ENCODE measurements around the gene ABCB11.

ABCB11 gene

DNA sequence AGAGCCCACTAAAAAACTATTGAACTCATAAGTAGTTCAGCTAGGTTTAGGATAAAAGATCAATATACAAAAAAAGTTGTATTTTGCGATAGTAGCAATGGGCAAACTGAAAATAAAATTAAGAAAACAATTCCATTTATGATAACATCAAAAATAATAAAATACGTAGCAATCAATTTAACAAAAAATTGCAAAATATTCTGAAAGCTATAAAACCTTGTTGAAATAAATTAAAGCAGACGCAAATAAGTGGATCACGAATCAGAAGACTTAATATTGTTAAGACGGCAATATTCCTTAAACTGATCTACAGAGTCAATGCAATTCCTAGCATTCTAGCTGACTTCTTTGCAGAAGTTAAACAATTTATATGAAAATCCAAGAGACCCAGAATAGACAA is 24.5 kb downstream of the ABCB11 start:
- no peak for DNase-seq

DNA sequence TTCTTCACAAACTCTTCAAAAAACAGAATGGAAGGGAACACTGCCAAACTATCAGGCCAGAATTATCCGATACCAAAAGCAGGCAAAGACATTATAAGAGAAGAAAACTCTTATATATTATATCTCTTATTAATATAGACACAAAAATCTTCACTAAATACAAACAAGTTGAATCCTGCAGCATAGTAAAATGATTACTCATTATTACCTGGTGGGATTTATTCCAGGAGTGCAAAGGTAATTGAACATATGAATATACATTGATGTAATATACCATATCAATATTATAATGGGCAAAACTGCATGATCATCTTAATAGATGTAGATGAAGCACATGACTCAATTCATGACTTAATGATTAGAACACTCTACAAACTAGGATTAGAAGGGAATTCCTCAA is 25.1 kb downstream of the ABCB11 start:
- no peak for DNase-seq

DNA sequence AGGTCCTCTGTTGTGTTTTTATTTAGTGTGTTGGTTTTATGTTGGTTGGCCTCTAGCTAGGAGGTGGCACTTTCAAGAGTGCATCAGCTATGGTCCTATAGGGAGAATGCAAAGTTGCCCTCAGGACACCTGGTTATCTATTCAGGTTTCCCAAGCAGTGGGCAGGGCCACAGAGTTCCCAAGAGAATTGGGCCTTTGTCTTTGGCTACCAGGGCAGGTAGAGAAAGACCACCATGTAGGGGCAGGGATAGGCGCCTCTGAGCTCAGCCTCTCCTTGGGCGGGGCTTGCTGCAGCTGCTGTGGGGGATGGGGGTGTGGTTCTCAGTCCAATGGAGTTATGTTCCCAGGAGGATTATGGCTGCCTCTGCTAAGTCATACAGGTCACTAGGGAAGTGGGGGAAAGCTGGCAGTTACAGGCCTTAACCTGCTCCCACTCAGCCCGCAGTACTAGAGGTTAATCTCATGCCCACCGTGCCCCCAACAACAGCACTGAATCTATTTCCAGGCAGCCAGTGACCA is 26.0 kb downstream of the ABCB11 start:
- no peak for DNase-seq

DNA sequence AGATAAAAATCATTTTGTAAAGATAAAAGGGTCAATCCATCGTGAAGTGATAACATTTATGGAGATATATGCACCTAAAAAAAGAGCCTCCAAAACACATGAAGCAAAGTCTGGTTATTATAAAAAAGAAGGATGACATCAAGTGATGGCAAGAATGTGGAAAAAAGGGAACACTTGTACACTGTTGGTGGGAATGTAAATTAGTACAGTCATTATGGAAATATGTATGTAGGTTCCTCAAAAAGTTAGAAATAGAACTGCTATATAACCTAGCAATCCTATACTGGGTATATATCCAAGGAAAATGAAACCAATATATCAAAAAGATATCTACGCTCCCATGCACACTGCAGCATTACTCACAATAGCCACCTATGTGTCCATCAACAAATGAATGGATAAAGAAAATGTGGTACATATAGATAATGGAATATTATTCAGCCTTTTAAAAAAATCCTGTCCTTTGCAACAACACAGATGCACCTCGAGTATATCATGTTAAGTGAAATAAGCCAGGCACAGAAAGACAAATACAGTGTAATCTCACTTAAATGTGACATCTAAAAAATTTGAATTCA is 28.9 kb downstream of the ABCB11 start:
- DNase-seq, result peak; percentile 21

DNA sequence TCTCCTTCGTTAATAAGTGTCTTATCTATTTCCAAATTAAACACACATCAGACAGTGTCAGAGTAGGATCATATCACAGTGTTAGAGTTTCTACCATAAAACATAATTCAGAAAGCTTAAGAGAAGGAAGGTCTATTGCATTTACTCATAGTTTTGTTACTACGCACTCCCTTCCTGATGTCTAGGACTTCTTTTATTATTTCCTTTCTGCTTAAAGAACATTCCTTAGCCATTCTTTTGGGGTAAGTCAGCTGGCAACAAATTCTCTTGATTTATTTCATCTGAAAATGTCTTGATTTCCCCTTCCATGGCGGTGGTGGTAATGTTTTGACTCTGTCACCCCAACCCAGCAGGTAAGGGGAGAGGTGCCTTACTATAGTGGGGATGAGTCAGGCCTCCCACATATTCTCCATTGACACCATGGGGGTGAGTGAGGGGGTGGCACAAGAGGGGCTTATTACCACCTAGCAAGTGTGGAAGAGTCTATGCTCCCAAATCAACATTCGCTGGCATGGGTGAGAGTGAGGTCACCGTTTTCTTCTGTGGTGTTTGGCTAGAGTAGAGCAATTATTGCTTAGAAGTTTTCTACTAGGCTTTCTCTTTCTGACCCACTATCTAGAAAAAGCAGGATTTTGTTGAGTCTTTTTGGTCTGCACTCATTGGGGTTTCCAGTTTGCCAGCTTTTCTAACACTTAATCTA is 29.9 kb downstream of the ABCB11 start:
- no peak for DNase-seq

DNA sequence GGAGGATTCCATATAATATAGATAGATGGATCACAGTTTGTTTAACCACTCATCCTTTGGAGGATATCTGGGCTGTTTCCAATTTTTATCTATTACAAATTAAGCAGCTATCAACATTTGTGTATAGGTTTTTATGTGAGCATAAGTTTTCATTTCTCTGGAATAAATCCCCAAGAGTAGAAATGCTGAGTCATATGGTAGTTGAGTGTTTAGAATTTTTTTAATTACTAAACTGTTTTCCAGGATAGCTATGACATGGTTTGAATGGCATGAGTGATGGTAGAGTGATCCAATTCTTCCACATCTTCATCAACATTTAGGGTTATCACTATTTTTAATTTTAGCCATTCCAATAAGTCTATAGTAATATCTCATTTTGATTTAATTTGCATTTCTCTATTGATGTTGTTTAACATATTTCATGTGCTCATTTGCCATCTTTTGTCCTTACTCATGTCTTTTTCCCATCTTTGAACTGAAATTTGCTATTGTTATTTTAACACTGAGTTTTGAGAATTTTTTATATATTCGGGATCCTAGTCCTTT is 31.4 kb downstream of the ABCB11 start:
- no peak for DNase-seq

DNA sequence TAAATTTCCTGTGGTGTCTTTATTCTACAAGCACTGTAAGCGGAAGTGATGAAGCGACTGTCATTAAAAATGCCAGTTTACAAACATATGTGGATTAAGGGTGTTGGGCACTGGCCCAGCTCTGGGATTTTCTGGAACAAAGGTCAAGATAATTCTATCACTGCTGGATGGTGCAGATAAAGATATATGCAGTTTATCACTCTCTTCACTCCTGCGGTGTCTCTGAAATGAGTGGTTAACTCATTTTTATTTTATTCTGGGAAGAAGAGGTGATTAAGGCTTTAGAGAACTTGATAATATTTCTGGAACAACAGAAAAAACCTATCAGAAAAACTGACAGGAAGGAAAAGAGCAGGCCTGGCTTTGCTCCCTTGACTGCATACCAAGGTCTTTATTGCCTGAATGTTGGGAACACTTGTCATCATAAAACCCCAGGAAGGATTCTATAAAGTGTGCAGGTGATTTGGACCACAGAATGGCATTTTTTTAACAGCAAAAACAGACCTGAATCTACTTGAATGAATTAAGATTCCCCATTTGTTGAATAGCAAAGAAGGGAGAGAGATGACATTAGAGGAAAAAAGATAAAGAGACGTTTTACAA is 32.4 kb downstream of the ABCB11 start:
- no peak for DNase-seq

DNA sequence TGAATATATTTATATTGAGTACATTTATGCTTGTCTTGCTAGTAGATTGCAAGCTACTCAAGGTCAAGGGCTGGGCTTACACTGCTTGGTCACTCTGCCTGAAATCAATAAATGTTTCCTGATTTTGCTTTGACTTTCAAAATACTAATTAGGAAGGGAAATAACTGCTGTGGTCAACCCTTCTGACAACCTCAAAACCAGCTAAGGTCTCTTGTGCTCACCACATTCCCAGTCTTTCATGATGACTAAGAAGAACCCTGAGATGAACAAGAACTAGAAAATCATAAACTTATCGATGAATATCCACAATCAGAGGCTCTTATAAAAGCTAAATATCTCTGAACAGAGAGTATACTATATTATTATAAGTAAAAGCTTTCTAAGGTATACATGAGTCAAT is 33.3 kb downstream of the ABCB11 start:
- peak; percentile 76 for DNase-seq

DNA sequence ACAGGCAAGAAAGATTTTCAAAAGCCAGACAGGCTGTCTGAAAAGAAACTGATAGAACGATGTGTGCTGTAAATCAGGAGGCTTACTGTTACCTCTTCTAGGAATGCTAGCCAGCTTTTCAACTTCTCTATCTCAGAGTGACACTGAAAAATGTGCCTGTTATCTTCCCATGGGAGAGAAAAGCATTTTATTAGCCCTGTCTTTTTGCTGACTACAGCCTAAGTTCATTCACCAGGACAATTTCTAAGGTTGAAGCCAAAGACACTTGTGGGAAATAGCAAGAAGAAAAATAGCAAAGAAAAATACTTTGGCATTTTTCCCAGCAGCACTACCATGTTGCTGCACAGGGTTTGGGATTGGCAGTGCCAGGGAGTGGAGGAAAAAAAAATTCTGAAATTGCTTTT is 34.0 kb downstream of the ABCB11 start:
- DNase-seq, result no peak

DNA sequence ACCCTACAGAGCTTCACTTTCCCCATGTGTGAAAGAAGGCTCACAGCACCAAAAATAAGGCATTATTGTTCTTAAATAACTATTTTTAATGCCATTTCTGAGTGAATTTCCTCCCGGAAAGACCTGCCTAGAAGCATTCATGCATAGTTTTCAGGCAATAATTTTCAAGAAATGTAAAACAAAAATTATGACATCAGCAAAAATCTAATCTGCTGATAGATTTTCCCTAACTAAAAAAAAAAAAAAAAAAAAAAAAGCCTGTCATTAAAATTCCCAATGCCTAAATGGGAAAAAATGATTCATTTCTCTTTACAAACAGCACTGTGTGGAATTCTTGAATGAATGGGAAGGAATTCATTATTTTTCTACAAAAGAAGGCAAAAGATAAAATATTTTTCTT is 35.4 kb downstream of the ABCB11 start:
- no peak for DNase-seq

DNA sequence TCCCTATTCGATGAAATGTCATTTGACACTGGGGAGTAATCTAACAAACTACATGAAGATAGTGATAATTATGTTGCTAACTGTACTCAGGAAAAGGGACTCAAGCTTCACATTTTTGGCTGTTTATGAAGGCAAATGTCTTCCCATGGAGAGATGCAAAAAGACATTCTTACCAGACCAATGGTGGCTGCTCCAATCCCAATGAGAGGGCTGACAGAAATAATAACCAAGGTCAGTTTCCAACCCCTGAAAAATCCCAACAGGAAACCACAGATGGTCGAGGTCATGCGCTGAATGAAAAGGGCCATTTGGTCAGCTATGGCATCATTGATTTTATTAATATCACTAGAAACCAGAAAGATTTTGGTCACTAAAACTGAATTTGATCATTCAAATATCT is 37.6 kb downstream of the ABCB11 start:
- no peak for DNase-seq

DNA sequence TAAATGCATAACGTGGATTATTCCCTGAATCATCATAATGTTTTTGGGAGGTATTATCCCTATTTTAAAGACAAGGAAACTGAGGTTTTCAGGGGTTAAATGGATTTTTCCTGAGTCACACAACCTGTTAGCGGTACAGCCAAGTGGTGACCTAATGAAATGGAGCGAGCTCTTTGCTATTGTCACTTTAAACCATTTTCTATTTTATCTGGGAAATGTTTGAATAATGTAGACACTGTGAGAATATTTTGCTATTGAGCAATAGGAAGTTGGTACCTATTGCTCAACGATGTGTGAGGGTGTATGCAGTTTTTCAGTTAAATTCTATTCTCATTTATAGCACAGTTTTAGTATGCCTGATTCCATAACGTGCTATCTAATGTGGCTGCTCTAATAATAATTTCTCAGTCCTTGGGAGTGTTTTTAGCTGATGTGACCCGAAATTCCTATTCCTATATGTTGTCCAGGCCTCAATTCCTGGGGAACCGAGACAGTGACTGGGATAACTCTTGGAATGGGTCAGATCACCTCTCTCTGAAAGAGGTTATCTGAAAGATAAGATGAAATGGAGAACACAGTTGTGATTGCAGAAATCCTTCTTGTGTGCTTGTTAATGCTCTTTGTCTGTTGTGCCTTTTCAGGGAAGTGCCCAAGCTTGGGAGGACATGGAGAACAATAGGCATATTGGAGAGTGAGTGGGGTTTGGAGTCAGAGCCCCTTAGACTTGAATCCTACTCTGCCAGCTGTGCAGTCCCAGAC is 38.4 kb downstream of the ABCB11 start:
- peak; percentile 48 for DNase-seq

DNA sequence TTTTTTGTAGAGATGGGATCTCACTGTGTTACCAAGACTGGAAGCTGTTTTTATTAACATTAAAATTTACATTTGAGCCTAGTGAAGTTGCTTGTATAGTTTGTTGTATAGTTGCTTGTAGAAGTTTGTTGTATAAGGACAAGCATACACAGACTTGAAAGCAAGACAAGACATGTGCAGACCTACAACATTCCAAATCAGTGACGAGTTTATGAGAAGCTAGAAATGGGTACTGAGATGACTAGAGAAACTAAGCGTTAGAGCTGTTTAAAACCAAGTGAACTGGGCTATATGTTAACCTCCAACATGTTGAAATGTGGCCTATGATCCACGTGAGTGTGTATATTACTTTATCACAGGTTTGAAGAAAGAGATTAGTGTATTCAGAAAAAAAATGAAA is 39.1 kb downstream of the ABCB11 start:
- DNase-seq, result no peak

DNA sequence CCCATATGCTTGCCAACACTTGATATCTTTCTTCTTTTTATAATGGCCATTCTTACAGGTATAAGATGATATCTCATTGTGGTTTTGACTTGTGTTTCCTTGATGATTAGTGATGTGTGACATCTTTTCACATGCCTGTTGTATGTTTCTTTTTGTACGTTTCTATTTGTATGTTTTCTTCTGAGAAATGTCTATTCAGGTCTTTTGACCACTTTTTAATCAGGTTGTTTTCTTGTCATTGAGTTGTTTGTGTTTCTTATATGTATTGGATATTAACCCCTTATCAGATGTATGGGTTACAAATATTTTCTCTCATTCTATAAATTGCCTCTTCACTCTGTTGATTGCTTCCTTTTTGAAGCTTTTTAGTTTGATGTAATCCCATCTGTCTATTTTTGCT is 42.4 kb downstream of the ABCB11 start:
- no peak for DNase-seq

DNA sequence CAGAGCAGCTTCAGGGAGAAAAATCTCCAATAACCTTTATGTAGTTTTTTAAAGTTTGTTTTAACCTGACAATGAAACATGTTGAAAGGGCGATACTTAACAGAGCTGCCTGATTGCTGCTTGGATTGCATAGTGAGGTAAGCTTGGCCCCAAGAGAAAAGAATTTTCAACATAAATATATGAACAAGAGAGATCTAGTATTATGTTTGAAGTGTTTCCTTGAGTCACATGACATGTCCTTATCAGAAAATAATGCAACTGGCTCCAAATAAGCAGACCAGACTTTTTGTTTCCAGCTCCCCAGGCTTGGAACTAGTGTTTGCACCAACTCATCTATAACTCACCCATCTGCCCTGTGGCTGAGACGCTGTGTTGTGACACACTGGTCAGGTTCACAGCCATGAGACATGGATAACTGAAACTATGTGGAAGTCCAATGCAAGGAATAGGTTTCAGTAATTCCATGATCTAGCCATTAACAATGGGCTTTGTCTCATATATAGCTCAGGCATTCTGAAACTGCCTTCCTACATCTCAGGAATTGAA is 44.7 kb downstream of the ABCB11 start:
- DNase-seq, result no peak

DNA sequence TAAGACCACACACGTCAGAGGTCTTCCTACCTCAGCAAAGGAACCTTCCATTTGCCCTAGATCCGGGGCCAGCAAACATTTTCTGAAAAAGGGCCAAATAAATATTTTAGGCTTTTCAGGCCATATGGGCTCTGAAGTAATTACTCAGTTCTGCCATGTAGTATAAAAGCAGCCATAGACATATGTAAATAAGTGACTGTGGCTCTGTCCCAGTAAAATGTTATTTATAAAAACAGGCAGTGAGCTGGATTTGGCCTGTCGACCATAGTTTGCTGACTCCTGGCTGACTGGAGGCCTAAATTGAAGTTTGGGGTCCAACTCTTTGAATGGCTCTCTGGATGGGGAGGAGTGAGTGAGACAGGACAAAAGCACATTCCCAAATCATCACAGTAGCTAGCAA is 49.5 kb downstream of the ABCB11 start:
- no peak for DNase-seq

DNA sequence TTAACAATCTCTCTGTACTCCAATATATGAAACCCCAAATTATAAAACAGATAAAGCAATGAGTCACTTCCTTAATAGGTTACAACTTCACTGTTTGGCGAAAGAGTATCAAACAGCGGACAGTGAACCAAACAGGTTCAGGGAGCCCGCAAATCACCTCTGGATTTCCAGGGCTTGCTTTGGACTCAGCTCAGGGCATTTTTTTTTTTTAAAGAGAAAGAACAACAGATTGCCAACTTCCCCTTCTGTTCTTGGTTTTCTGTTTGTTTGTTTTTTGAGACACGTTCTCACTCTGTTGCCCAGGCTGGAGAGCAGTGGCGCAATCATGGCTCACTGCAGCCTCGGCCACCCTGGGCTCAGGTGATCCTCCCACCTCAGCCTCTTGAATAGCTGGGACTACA is 52.7 kb downstream of the ABCB11 start:
- peak; percentile 2 for DNase-seq

DNA sequence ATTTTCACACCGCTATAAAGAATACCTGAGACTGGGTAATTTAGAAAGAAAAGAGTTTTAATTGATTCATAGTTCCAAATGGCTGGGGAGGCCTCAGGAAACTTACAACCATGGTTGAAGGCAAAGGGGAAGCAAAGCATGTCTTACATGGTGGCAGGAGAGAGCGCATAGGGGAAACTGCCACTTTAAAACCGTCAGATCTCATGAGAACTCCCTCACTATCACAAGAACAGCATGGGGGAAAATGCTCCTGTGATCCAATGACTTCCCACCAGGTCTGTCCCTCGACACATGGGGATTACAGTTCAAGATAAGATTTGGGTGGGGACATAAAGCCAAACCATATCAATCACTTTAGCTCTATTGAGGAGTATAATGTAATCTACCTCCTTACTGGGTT is 53.5 kb downstream of the ABCB11 start:
- DNase-seq, result no peak

DNA sequence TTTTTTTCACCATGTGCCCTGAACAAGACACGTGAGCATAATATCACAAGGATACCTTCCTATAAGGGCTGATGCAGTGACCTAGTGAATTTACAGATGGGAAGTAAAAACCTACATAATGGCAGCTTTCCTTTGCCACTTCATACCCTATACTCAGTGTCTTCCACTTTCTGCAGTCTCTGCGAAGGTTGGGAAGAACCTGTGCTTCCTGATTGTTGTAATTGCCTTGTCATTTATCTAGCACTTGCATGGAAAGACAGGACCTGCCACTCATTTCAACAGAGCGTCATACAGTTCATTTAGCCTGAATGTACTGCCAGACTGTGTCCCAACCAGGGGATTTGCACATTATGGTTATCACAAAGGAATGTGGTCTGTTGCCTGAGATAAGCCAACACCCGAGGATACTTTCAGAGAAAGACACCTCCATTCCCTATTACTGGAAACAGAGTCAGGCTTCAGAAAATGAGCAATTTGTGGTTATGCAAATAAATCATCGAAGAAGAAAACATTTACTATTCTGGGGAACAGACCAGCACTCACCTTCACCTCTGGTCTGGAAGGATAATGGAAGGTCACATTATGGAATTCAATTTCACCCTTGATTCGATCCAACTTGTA is 55.0 kb downstream of the ABCB11 start:
- no peak for DNase-seq

DNA sequence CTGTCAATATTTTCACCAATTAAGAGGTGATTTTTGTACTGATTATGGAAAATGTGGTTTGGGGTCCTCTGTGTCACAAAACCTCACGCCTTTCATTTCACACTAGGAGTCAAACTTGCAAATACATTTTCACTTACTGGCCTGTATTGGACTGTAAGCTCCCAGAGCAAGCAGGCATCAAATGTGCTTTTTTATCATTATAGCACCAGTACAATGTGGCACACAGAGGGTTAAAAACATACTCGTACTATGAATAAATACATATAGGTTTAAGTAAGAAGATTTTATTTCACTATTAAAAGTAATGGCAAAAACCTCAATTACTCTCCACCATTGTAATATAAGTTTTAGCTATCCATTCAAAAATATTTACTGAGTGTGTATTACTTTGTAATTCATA is 56.7 kb downstream of the ABCB11 start:
- DNase-seq, result no peak

DNA sequence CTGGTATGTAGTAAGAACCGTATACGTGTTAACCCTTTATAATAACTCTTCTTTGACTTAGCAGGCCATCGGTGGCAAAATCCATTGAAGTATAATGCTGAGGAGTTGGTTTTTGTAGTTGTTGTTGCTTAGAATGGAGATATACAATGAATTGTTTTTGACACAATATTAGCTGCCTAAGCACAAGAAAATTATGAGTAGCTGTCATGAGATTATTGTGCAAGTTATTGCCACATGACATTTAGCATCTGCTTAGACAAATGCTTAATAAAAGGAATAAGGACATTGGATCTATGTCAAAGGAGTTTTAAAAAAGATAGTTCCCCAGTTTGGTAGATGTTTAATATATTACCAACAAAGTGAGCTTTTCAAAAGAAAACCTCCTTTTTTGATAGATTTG is 59.9 kb downstream of the ABCB11 start:
- peak; percentile 11 for DNase-seq

DNA sequence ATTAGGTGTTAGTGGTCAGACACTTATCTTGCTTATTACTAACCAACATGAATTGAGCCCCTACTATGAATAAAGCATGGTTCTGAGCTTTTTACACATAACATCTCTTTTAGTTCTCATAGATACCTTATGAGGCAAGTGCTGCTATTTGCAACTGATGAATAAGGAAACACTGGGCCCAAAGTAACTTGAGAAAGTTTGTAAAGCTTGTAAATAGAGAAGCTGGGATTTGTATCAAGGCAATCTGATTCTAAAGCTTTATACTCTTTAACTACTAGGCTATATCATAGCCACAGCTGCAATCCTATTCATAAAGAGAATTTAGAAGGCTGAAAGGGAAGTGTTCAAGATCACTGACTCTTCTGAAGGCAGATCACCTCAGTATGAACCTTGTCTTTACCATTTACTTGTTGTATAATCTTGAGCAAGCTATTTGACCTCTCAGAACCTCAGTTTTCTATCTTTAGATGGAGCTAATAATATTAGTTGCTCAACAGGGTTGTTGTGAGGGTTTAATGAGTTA is 60.4 kb downstream of the ABCB11 start:
- DNase-seq, result no peak
